Fibroblast of lung (primary cell): ENCODE data around the gene CCNY.
"Not testable (repeated sequence)": the region's sequence is repeated elsewhere in the genome, so short reads cannot be mapped to it uniquely, and the experiment has no call there.

Source experiments
- EZH2 ChIP-seq: IDR thresholded peaks from 2 replicates; pipeline ENCODE4 v1.5.1; 2012; ENCODE audit warnings: low read length, control low read depth, mild to moderate bottlenecking; ENCODE audit errors: missing control alignments
- TF ChIP-seq, protein P1 (sequence below), 2 donors: IDR thresholded peaks in 1 of 2; conservative IDR thresholded peaks in 1 of 2; 1 replicate in 1 of 2; 2 replicates in 1 of 2; pipeline ENCODE4 v1.5.1; 2011 to 2012; ENCODE audit warnings: low read length in 2 of 2, control low read depth in 1 of 2, inconsistent platforms in 1 of 2, low read depth in 1 of 2, mild to moderate bottlenecking in 1 of 2

DNA sequence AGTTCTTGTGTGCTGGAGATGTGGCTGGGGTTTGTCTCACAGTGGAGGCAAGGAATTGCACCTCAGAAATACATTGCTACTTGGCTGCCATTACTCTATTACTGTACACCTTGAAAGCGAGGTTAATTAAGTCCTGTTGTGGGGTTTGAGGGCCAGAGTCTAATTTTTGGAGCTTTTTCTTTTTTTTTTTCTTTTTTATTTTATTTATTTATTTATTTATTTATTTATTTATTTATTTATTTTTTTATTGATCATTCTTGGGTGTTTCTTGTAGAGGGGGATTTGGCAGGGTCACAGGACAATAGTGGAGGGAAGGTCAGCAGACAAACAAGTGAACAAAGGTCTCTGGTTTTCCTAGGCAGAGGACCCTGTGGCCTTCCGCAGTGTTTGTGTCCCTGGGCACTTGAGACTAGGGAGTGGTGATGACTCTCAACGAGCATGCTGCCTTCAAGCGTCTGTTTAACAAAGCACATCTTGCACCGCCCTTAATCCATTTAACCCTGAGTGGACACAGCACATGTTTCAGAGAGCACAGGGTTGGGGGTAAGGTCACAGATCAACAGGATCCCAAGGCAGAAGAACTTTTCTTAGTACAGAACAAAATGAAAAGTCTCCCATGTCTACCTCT is 69.8 kb downstream of the CCNY start:
- TF ChIP-seq, protein P1, sequence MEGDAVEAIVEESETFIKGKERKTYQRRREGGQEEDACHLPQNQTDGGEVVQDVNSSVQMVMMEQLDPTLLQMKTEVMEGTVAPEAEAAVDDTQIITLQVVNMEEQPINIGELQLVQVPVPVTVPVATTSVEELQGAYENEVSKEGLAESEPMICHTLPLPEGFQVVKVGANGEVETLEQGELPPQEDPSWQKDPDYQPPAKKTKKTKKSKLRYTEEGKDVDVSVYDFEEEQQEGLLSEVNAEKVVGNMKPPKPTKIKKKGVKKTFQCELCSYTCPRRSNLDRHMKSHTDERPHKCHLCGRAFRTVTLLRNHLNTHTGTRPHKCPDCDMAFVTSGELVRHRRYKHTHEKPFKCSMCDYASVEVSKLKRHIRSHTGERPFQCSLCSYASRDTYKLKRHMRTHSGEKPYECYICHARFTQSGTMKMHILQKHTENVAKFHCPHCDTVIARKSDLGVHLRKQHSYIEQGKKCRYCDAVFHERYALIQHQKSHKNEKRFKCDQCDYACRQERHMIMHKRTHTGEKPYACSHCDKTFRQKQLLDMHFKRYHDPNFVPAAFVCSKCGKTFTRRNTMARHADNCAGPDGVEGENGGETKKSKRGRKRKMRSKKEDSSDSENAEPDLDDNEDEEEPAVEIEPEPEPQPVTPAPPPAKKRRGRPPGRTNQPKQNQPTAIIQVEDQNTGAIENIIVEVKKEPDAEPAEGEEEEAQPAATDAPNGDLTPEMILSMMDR (conservative IDR thresholded peaks at IDR 0.05 in 1 of 2, IDR thresholded peaks at IDR 0.05 in 1 of 2; ENCODE audit: low read depth in 1 of 2, low read length in 2 of 2): not testable (repeated sequence)
- TF ChIP-seq EZH2: not testable (repeated sequence)
